Lung (tissue), 12 donors: ENCODE results near the gene MCRIP1. TPM values are rescaled to one million over a fixed set of nuclear protein-coding genes. Genes with fewer than 3 reads are reported as not detected.

Source experiments
- ATAC-seq: fragments of 200-7000 bp; cut with Tn5 transposase; one replicate; pipeline ENCODE4 v1.9.1; 2020; ENCODE audit warnings: moderate number of reproducible peaks; ENCODE audit not compliant: insufficient read depth, low FRiP score
- DNase-seq, 3 donors: peaks; one replicate each; pipeline ENCODE4 v3.0.0-alpha.2; 2013 to 2017
- H3K27ac ChIP-seq, 2 donors: one replicate each; pipeline ENCODE4 v1.5.1; 2013; ENCODE audit warnings: mild to moderate bottlenecking in 2 of 2, moderate library complexity in 2 of 2, control low read depth in 1 of 2, inconsistent platforms in 1 of 2, low read depth in 1 of 2, low read length in 1 of 2
- H3K27me3 ChIP-seq, 3 donors: one replicate each; pipeline ENCODE4 v1.5.1; 2013; ENCODE audit warnings: low read length in 2 of 3; ENCODE audit not compliant: control insufficient read depth in 3 of 3, insufficient read depth in 3 of 3
- H3K36me3 ChIP-seq, 4 donors: one replicate each; pipeline ENCODE4 v1.5.1; 2013; ENCODE audit warnings: low read length in 4 of 4, mild to moderate bottlenecking in 1 of 4, moderate library complexity in 1 of 4; ENCODE audit not compliant: control insufficient read depth in 4 of 4, insufficient read depth in 4 of 4
- H3K4me1 ChIP-seq, 5 donors: one replicate each; pipeline ENCODE4 v1.5.1; 2013; ENCODE audit warnings: low read length in 5 of 5, mild to moderate bottlenecking in 2 of 5, moderate library complexity in 1 of 5; ENCODE audit not compliant: control insufficient read depth in 5 of 5, insufficient read depth in 5 of 5
- H3K4me3 ChIP-seq: one replicate; pipeline ENCODE4 v1.5.1; 2013; ENCODE audit warnings: mild to moderate bottlenecking, control low read depth, moderate library complexity
- H3K9ac ChIP-seq, 2 donors: one replicate each; pipeline ENCODE4 v1.5.1; 2013; ENCODE audit warnings: low read length in 2 of 2, control low read depth in 1 of 2; ENCODE audit not compliant: insufficient read depth in 1 of 2
- H3K9me3 ChIP-seq, 4 donors: one replicate each; pipeline ENCODE4 v1.5.1; 2013; ENCODE audit warnings: low read length in 3 of 4, mild to moderate bottlenecking in 1 of 4, moderate library complexity in 1 of 4; ENCODE audit not compliant: control insufficient read depth in 4 of 4, insufficient read depth in 3 of 4
- CTCF ChIP-seq: IDR thresholded peaks from 2 replicates; pipeline ENCODE4 v1.5.1; 2012; ENCODE audit warnings: mild to moderate bottlenecking; ENCODE audit errors: control extremely low read depth, extremely low read depth
- WGBS, 2 donors: extraction: QIAGEN DNeasy Blood & Tissue Kit; methylation state at CpG; one replicate each; pipeline ENCODE4 v1.1.7; 2013; 5-methylcytosine and 5-hydroxymethylcytosine counted together
- polyA plus RNA-seq, 2 donors: library from polyadenylated mRNA; stranded (reverse); fragments of 200-250 nt; gene quantifications; one replicate each; pipeline ENCODE4 v1.2.1, GENCODE V29; 2013
- total RNA-seq, 2 donors: library from RNA; depleted of rRNA in 1 of 2; stranded (reverse); fragments of >200 nt in 1 of 2; gene quantifications; one replicate each; pipeline ENCODE4 v1.2.1, GENCODE V29; 2014 to 2021
- donor health status: control.
- donor health status: control.
- donor health status: Bipolar disorder and iron deficiency.
- donor health status: healthy.
- donor health status: DM: yes; HTN: yes; CAD: no.

The MCRIP1 gene
- total and polyA plus RNA-seq, 4 donors = 47.6 to 188 (median 106) TPM

DNA sequence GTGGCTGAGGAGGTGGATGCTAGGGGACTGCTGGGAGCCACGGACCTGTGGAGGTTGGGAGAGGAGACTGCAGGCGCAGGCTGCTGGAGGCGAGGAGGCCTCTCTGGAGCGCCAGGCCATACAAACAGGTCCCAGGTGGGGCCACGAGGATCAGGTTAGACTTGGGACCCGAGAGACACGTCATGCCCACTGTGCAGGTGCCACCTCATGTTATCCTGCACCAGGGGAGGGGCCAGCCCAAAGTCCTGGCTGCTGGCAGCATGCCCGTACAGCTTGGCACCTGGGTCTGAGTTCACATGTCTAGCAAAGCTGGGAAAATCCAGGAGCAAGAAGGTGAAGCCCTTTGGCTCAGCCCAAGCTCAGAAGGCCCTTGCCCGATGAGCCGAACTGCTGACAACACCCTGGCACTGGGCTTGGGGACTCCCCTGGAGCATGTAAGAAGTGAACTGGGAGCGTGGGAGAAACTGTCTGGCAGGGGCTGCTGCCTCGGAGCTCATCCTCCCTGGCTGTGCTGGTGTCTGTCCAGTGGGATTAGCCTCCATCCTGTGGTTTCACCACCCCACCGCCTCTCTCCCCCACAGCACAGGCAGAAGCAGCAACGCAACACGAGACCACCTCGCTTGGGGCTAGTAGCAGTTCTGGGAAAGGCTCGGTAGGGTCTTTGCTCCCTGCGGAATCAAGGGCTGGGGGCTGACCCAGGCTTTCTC, 32.8 kb upstream of the MCRIP1 start:
- no peak for TF ChIP-seq CTCF
- DNase-seq = peak in 1 of 3 donors; percentile 10

DNA sequence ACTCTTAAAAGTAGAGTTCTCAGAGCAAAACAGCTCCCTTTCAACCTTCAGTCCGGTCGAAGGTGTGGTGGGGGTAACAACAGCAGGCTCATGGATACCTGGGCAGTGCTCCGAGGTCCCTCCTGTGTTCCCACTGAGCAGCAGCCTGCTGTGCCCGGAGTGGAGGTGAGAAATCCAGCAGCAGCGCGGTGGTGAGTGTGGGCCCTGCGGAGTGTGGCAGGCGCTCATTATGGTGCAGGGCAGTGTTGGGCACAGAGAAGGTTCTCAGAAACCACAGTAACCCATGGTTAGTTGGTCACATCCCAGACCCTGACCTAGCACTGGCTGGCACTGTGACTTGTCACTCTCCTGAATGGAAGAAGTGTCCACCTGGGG, 32.3 kb upstream of the MCRIP1 start:
- Histone ChIP-seq H3K9ac (no peak overlapping the region), H3K36me3 (peaks cover 0 to 28% (median 20%) of the 10 kb centered on the region in 4 donors), H3K4me3 (no peak overlapping the region), H3K4me1 (peaks cover 0 to 29% (median 11%) of the 10 kb centered on the region in 5 donors), H3K9me3 (no peaks in the 10 kb centered on the region), H3K27ac (no peak overlapping the region), H3K27me3 (no peaks in the 10 kb centered on the region)
- ATAC-seq (no peak), DNase-seq (no peak)
- WGBS, 2 donors = 96 to 97% methylated on average over 8 of the region's 8 CpGs
- TF ChIP-seq CTCF = no peak

More for the DNA sequence above, 32.8 kb upstream of the MCRIP1 start:
- H3K27me3 ChIP-seq = no peaks in the 10 kb centered on the region
- peak overlapping the region in 1 of 2 donors; percentile 15 for H3K27ac ChIP-seq
- peaks cover 0 to 28% (median 20%) of the 10 kb centered on the region in 4 donors for H3K36me3 ChIP-seq
- no peak for ATAC-seq
- H3K4me3 ChIP-seq = no peak overlapping the region
- 78% methylated on average over 18 of the region's 18 CpGs for WGBS, 2 donors
- H3K4me1 ChIP-seq = peaks cover 0 to 29% (median 11%) of the 10 kb centered on the region in 5 donors
- H3K9me3 ChIP-seq = no peaks in the 10 kb centered on the region
- H3K9ac ChIP-seq = no peak overlapping the region

GRCh38 chr17:81863833-81864768, 31.0 kb upstream of the MCRIP1 start:
- no peak for TF ChIP-seq CTCF
- 77 to 81% methylated on average over 9 of the region's 9 CpGs for WGBS, 2 donors
- Histone ChIP-seq H3K36me3 (peaks cover 0 to 23% (median 17%) of the 10 kb centered on the region in 4 donors), H3K9ac (no peak overlapping the region), H3K27ac (no peak overlapping the region), H3K27me3 (no peaks in the 10 kb centered on the region), H3K4me3 (no peak overlapping the region), H3K9me3 (no peaks in the 10 kb centered on the region), H3K4me1 (peaks cover 0 to 26% (median 5%) of the 10 kb centered on the region in 5 donors)
- ATAC-seq = no peak
- no peak for DNase-seq
